DMS153 (cell line): Measurements from ENCODE around the gene MAZ.
"Not testable (repeated sequence)": the region's sequence is repeated elsewhere in the genome, so short reads cannot be mapped to it uniquely, and the experiment has no call there.

Experiments
- DNase-seq: peaks from one replicate; lab custom pipeline; 2025; lab: John Stamatoyannopoulos, UW

The MAZ gene

DNA sequence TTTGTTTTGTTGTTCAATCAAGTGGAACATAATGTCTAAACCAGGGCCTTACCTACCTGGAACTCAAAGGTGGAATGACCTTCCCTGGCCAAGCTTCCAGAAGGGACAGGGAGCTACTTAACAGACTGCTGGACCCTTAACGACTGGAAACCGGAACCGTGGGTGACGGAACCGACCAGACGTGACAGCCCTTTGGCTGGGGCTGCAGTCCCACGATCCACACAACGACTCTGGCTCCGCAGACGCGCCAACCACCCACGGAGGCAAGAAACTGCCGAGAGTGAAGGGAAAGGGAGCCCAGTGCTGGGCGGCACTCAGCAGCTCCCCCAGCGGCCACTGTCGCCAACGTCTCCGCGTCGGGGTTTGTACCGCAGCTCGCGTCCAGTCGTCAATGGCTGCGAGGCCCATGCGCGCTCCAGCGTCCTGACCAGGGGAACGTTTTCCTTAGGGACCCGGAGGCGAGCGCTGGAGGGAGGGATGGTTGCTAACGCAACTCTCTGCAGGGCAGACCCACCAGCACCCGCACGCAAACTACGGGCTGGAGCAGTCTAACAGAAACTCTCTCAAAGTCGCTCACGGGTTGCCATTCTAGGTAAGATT, 21.3 kb upstream of the MAZ start:
- no peak for DNase-seq

DNA sequence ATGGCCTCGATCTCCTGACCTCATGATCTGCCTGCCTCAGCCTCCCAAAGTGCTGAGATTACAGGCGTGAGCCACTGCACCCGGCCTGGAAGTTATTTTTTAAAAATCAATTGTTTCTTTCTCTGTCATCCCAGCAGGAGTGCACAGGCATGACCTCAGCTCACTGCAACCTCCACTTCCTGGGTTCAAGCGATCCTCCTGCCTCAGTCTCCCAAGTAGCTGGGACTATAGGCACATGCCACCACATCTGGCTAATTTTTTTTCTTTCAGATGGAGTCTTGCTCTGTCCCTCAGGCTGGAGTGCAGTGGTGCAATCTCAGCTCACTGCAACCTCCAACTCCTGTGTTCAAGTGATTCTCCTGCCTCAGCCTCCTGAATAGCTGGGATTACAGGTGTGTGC, 19.2 kb upstream of the MAZ start:
- not testable (repeated sequence) for DNase-seq

DNA sequence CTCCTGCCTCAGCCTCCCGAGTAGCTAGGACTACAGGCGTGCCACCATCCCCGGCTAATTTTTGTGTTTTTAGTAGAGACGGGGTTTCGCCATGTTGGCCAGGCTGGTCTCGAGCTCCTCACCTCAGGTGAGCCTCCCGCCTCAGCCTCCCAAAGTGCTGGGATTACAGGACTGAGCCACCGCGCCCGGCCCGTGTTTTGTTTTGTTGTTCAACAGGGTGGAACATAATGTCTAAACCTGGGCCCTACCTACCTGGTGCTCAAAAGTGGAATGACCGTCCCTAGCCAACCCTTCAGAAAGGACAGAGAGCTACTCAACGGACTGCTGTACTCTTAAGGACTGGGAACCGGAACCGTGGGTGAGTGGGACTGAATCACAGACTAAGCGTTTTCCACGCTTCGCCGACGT, 16.6 kb upstream of the MAZ start:
- DNase-seq, result no peak

DNA sequence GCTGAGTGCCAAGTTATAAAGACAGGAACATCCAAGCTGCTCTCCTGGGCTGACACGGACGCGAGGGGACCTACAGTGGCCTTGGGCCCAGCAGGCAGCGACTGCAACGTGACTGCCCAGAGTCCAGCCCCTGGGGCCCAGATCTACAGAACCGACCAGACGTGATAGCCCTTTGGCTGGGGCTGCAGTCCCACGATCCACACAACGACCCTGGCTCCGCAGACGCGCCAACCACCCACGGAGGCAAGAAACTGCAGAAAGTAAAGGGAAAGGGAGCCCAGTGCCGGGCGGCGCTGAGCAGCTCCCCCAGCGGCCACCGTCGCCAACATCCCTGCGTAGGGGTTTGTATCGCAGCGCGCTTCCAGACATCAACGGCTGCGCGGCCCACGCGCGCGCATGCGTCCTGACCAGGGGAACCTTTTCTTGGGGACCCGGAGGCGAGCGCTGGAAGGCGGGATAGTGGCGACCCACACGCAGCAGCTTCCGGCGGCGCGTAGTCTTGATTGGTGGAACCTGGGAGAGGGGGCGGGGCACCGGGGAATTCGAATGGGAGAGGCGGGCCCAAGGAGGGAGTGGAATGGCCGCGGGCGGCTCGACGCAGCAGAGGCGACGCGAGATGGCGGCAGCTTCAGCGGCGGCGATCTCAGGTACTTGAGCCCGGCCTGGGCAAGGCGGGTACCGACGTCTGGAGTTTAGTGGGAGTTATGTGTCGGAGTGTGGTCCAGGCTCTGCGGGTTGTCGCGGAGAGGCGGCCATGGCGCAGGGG, 16.0 kb upstream of the MAZ start, which contains the start of gene KIF22:
TSS of gene KIF22 (plus strand) at position 569 of the 766 bp plus-strand sequence. CDS start at position 578, 9 bp downstream.
- DNase-seq, result peak; percentile 98

DNA sequence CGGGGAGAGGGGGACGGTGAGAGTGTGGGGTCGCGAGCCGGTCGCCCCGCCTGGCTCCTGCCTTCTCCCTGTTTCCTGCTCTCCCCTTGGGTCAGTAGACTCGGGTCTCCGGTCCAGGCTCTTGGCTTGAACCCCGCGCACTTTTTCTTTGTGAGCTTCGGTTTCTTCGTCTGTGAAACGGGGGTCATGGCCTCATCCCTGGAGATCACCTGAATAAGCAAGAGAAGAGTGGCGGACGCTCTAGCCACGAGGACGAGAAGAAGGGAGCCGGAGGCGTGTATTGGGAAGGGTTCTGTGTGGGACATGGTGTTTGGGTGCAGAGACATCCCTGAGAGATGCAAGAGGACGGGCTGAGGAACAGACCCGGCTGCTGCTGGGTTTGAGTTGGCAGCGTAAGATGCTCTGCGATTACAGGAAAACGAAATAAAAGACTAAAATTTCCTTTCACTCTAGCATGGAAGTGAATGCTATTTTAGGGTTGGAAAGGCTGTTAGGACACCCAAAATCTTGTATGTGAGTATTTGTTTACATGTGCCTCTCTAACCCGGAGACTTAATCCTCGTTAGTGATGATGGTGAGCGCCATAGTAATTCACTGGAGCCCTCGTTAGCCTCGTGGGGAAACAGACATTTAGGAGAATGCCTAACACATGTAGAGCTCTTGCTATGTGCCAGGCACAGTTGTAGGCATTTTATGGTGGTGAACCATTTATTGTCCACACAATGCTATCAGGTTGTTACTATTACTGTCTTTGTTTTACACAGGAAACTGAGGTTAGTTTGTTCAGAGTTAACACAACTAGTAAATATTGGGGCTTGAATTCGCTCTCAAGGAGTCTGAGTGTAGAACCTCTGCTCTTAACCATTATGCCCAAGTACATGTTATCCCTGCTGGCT, 15.1 kb upstream of the MAZ start:
- DNase-seq, result no peak

DNA sequence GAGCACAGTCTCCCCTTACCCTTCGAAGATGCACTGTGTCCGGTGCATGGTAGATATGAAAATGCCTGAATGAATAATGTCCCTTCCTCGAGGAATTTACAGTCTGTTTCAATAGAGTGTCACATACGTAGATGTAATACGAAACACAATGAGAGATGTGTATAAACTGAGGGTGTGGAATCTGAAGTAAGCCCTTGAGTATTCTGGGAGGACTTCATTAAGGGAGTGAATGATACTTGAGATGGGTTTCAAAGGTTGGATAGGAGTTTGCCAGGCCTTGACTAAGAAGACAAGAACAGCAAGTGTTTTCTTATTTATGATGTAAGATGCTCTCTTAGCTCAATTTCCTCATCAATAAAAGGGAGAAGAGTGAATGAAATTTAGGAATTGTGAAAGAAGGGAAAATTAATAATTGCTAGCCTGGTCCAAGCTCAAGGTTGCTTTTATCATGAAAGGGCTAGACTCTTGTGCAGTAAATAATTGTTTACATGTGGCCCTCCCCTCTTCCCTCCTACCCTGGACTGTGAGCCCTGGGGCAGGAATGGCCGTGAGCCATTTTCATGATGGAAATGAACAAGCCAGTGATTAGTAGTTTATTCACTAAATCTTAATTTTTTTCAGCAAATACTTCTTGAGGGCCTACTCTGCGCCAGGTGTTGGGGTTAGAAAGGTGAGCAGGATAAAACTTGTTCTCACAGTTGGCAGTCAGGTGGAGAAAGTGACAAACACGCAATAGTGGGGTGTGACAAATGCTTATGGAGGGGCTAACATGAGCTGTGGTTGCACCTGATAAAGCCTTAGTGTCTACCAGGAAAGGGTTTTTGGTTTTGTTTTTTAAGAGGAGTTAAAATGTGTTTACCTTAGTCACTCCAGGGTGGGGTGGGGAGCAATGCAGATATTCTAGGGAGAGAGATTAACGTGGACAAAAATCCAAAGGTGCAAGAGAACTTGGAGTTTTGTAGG, 14.2 kb upstream of the MAZ start:
- DNase-seq, result no peak

DNA sequence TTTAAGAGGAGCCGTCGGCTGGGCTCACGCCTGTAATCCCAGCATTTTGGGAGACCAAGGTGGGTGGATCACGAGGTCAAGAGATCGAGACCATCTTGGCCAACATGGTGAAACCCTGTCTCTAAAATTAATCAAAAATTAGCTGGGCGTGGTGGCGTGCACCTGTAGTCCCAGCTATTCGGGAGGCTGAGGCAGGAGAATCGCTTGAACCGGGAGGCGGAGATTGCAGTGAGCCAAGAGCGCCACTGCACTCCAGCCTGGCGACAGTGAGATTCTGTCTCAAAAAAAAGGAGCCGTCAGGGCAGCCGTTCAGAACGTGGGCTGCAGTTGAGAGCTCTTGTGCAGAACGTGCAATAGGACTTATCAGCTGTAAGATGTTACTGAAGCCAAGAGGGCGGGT, 13.2 kb upstream of the MAZ start:
- DNase-seq, result not testable (repeated sequence)

DNA sequence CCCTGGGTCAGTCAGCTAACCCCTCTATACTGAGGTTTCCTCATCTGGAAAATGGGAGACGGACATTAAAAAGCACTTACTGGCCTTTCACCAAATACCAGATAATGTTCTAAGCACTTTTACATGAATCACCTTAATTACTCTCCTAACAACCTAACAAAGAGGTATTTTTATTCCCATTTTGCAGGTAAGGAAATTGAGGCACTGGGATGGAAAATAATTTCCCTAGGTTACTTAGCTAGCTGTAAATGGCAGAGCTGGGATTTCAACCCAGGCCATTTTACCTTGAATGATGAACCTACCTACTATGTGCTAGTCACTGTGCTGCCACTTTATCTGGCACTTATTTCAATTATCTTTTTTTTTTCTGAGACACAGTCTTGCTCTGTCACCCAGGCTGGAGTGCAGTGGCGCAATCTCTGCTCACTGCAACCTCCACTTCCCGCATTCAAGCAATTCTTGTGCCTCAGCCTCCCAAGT, 12.1 kb upstream of the MAZ start:
- no peak for DNase-seq

DNA sequence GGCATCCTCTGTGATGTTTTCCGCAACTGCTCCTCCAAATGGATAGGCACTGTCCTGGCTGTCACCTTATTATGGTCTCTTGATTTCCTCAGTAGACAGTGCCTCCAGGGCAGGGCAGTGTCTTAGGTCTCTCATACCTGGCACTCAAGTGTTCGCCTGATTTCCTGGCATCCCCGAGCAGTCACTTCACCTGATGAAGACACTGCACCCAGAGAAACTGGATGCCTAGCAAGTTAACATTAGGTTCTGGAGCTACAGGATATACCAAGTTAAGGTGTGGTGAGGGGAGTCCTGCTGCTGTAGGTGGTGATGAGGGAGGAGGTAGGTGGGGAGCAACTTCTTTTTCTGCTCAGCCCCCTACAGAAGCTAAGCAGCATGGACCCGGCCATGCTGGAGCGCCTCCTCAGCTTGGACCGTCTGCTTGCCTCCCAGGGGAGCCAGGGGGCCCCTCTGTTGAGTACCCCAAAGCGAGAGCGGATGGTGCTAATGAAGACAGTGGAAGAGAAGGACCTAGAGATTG, 3.9 kb upstream of the MAZ start:
- DNase-seq, result no peak

DNA sequence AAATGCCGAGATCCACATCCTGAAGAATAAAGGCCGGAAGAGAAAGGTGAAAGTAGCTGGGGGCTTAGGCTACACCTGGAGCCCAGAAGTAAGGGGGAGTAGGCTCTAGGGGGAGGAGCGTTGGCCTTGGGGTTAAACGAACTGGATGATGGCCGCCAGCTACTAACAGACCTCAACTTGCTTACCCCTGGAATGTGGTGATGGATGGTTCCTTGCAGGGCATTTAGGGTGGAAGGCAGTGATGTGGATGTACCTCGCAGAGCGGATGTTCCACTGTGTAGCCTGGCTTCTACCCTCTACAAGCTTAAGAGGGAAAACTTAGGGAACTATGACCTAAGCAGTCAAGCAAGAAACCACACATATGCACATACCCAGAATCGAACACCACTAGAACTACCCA, 2.3 kb upstream of the MAZ start:
- DNase-seq, result no peak

DNA sequence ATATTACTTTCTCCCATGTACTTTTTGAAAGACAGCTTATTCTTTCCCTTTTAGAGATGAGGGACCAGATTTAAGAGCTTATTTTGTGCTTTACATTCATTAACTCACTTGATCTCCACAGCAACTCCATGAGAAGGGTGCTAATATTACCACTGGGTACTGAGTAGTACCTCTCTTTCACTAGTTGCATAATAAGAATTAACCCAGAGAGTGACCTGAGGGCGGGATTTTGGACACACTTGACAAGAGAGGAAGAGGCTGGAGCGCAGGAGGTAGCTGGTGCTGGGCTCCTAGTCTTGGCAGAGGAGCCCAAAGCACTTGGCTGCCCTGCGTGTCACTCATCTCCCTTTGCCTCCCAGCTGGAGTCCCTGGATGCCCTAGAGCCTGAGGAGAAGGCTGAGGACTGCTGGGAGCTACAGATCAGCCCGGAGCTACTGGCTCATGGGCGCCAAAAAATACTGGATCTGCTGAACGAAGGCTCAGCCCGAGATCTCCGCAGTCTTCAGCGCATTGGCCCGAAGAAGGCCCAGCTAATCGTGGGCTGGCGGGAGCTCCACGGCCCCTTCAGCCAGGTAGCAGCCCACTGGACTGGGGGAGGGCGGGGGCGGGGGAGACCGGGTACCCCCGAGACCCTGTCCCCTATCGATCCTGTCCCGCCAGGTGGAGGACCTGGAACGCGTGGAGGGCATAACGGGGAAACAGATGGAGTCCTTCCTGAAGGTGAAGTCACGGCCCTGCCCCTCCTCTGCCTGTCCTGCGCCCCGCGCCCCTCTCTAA, 1.7 kb upstream of the MAZ start:
- peak; percentile 24 for DNase-seq

DNA sequence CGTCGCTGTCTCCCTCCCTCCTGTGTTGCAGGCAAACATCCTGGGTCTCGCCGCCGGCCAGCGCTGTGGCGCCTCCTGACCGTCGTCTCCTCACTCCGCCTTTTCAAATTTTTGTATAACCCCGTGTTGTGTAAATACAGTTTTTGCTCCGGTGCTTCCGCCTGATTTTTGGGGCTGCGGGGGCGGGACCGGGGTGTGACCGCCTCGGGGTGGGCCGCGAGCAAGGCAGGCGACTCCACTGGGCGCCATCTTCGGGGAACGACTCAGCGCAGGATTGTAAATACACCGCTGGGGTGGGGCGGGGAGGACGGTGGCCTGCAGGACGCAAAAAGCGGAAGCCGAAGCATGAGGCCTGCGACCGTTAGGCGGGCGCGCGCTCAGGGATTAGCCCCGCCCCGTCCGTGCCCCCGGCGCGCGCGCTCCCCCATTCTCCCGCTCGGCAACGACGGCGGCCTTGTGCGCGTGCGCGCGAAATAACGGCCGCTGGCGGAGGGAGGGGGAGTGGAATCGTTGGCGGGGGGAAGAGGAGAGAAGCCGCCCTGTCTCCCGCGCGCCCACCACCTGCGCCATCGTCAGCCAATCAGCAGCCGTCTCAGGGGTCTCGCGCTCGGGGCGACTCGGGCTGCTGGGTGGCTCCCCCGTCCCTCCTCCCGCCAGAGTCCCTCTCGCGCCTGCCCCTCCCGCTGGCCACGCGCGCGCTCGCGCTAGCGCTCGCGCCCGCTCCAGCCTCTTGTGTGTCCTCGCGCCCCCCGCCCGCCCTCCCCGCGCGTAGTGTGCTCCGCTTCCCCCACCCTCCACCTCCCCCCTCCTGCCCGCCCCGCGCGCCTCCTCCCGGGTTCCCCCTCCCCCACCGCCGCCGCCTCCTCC, 864 bp upstream of the MAZ start:
- DNase-seq, result peak; percentile 96

DNA sequence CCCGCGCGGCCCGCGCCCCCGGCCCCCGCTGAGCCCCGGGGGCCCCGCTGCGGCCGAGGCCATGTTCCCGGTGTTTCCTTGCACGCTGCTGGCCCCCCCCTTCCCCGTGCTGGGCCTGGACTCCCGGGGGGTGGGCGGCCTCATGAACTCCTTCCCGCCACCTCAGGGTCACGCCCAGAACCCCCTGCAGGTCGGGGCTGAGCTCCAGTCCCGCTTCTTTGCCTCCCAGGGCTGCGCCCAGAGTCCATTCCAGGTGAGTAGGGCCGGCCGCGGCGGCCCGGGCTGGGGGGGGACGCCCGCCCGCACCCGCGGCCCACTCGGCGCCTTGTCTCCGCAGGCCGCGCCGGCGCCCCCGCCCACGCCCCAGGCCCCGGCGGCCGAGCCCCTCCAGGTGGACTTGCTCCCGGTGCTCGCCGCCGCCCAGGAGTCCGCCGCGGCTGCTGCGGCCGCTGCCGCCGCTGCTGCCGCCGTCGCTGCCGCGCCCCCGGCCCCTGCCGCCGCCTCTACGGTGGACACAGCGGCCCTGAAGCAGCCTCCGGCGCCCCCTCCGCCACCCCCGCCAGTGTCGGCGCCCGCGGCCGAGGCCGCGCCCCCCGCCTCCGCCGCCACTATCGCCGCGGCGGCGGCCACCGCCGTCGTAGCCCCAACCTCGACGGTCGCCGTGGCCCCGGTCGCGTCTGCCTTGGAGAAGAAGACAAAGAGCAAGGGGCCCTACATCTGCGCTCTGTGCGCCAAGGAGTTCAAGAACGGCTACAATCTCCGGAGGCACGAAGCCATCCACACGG, 504 bp downstream of the MAZ start:
- peak; percentile 34 for DNase-seq

DNA sequence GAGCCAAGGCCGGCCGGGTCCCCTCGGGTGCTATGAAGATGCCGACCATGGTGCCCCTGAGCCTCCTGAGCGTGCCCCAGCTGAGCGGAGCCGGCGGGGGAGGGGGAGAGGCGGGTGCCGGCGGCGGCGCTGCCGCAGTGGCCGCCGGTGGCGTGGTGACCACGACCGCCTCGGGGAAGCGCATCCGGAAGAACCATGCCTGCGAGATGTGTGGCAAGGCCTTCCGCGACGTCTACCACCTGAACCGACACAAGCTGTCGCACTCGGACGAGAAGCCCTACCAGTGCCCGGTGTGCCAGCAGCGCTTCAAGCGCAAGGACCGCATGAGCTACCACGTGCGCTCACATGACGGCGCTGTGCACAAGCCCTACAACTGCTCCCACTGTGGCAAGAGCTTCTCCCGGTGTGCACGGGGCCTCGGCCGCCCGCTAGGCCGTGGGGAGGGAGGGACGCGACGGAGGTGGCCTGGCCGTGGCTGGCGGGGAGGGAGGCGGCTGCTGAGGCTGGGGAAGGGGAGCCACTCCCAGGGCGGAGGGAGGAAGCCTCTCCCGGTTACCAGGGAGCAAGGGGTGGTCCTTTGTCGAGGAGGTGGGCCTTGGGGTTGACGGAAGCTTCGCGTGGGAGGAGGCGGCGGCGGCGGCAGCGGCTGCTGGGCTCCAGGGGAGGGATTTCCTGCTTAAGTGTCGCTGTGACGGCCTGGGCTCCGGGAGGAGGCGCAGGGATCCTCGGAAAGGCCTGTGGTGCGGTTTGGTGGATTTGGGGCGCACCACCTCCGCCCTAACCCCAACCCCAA, 1.3 kb downstream of the MAZ start:
- DNase-seq, result peak; percentile 88

DNA sequence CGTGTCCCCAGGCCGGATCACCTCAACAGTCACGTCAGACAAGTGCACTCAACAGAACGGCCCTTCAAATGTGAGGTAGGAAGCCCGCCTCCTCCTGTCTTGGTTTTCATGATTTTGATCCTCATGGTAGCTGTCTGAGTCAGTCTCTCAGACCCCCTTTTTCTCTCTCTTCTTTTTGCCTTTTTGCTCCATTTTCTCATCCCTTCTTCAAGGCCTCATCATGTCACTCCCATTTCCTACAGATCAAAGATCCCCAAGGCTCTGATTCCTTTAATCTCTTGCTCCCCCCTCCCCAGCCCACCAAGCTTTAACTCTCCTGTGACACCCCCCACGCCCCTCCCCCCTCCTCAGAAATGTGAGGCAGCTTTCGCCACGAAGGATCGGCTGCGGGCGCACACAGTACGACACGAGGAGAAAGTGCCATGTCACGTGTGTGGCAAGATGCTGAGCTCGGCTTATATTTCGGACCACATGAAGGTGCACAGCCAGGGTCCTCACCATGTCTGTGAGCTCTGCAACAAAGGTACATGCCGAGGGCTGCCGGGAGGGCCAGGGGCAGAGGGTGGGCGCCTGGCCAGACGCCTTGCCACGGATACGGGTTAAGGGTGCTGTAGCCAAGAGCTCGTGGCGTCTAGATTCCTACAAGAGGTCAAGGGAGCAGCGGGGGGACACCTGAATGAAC, 2.0 kb downstream of the MAZ start:
- no peak for DNase-seq

DNA sequence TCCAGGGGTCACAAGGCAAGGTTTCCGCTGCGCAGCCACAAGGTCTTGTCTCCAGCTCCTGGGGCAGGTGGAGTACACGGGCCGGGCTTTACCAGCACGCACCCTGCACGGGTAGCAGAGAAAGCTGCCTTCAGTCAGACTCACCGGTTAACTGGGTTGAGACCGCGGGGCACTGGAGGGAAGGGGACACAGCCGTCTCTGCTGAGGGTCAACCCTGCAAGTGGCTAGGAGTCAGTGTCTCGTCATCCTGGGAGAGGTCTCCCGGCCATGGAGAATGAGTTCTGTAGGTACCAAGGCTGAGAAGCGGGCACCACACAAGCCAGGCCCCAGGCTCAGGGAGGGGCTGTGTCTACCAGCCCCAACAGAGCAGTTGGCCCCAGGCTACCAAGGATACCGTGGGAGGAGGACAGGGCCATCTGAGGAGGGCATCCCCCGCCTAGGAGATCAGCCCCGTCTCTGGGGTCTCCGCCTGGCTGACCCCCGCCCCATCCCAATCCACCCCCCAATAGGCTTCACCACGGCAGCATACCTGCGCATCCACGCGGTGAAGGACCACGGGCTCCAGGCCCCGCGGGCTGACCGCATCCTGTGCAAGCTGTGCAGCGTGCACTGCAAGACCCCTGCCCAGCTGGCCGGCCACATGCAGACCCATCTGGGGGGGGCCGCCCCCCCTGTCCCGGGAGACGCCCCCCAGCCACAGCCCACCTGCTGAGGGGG, 2.9 kb downstream of the MAZ start:
- DNase-seq, result no peak
